ENCODE data around the gene MINDY4.
A peak's percentile ranks its signal among the peaks of the same experiment; 100 is the strongest.

Gene MINDY4

DNA sequence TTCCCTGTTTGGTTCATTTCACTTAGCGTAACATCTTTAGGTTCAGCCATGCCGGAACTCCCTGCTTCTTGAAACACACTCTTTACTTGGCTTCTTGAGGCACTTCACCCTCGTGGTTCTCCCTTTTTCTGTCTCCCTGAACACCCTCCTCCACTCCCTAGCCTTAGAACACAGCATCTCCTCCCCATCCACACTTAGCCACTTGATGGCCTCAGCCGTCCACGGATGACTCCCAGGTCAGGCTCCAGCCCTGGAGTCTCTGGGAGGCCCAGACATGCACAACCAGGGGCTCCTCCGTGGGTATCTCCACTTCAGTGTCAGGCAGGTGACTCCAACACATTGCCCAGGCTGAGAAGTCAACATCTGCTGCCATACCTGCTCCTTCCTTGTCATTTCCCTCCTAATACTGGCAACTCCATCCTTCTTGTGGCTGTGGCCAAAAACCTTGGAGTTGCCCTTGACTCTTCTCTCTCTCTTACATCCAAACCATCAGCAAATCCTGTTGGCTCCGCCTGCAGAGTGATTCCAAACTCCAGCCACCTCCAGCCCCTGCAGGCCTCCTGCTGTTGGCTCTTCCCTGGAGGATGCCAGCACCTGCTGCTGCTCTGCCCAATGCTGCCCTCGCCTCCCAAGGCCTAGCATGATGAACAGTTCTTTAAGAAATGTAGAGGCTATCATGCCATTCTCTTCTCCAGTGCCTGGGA, 27.7 kb upstream of the MINDY4 start:
- DNase-seq: peak; percentile 47

DNA sequence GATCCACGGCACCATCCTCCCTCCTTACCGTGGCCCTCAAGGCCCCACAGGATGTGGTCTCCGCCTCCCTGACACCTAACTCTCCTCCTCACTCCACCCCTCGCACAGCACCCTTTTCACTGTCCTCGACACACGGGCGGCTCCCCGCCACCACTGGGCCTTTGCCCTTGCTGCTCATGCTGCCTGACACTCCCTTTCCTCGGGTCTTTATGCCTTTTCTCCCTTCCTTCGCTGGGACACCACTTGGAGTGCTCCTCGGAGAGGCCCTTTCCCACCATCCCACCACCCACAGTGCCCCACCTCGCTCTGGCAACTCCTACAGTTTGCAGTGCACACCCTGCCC, 27.2 kb upstream of the MINDY4 start:
- no peak for DNase-seq

DNA sequence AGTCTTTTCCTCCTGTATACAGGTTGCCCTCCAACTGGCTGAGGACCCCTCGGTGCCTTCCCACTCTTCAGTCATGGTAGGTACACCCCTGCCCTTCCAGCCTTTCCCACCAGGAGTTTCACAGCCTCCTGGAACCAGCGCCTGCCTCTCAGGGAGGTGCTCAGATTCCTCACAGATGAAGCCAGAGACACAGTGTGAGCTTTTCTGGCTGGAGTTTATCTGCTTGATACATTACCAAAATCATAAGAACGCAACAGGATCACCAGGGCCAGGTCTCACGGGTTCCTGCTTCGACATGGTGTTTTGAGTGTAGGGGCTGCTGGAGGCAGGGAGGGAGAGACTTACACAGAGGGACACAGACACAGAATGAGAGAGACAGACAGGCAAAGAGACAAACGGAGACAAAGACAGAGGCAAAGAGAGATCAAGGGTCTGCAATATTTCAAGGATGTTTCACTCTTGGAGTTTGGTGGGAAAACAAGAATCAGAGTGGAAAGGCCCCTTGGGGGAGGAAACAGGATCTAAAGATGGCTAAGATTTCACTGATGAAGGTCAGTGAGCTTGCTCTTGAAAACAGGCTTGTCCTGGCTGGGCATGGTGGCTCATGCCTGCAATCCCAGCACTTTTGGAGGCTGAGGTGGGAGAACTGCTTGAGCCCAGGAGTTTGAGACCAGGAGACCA, 25.8 kb upstream of the MINDY4 start:
- no peak for DNase-seq

DNA sequence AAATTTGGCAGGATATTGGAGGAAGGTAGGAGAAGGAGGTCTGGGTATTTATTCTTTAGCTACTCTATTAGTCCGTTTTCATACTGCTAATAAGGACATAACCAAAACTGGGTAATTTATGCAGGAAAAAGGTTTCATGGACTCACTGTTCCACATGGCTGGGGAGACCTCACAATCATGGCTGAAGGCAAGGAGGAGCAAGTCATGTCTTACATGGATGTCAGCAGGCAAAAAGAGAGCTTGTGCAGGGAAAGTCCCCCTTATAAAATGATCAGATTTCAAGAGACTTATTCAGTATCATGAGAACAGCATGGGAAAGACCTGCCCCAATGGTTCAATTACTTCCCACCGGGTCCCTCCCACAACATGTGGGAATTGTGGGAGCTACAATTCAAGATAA, 21.2 kb upstream of the MINDY4 start:
- DNase-seq: no peak

GRCh38 chr7:30750683-30751650, 20.2 kb upstream of the MINDY4 start:
- DNase-seq: no peak

DNA sequence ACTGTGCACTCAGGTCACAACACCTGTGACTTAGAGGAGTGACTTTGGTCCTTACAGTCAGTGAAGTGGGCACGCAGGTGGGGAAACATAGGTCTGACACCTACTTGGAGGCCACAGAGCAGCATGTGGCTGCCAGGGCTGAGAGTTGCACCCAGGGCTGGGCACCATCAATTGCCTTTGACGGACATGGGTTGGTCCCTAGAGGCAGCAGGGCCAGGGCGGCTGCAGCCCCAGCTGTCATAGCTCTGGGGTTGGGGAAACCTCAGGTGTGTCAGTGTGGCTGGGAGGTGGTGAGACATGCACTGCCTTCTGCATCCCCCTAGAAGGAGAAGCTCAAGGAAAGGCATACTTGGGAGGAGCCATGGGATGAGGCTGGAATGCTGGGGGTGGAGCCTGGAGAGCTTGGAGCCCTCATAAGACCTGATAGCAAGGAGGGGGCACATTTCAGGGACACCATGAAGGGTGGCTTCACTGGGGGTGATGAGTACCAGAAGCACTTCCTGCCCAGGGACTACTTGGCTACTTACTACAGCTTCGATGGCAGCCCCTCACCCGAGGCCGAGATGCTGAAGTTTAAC, 19.4 kb upstream of the MINDY4 start, which contains the start of gene INMT:
Gene INMT (plus strand): TSS at position 440 of the 578 bp plus-strand sequence. CDS start 16 bp downstream, at position 456.
- no peak for DNase-seq

DNA sequence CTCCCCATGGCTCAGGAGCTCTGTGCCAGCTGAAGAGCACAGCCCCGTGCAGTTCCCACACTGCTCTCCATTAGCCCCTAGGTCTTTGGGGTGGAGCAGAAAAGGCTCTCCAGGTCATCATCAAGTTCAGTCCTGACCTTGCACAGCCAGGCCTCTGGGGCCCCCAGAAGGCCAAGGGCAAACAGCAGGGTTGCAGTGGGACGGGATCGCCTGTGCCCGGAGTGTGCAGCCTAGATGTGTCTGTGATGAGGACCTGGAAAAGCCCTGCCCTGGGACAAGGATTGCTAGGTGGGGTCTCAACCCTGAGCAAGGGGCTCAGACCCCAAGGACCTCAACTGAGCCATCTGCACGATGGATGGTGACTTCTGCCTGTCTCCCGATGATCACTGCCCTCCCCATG, 18.7 kb upstream of the MINDY4 start:
- no peak for DNase-seq

GRCh38 chr7:30752979-30753378, 18.2 kb upstream of the MINDY4 start:
- no peak for DNase-seq

- no peak for DNase-seq
Measured at GRCh38 chr7:30754315-30754877, 16.8 kb upstream of the MINDY4 start.

DNA sequence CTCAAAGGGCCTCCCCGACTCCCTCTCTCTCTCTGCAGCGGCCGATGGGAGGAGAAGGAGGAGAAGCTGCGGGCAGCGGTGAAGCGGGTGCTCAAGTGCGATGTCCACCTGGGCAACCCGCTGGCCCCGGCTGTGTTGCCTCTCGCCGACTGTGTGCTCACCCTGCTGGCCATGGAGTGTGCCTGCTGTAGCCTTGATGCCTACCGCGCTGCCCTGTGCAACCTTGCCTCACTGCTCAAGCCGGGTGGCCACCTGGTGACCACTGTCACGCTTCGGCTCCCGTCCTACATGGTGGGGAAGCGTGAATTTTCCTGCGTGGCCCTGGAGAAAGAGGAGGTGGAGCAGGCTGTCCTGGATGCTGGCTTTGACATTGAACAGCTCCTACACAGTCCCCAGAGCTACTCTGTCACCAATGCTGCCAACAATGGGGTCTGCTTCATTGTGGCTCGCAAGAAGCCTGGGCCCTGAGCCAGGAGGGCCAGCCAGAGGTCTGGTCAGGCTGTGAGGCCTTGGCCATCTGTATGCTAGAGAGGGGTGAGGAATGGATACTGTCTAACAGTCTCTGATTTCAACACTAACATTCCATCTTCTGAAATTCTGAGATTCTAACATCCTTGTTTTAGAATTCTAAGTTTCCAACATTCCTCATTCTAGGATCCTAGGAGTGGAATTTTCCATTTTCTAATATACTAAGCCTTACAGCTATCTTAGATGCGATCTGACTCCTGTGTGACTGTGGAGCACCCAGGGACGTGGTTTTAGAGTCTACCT, 15.6 kb upstream of the MINDY4 start:
- DNase-seq: no peak

DNA sequence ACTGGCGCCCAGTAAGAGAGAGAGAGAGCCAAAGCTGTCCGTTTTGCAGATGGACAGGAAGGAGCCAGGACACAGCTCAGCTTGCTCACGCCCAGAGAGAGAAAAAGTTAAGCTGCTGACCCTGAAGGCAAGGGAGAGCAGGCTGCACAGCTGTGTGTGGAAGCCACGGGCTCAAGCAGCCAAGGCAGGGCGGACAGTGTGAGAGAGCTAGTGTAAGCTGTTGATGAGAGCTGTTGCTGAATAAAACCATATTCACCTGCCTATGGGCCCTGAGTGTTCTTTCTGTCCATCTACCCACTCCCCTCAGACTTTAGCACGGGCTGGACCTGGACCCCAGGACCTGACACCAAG, 13.9 kb upstream of the MINDY4 start:
- no peak for DNase-seq

DNA sequence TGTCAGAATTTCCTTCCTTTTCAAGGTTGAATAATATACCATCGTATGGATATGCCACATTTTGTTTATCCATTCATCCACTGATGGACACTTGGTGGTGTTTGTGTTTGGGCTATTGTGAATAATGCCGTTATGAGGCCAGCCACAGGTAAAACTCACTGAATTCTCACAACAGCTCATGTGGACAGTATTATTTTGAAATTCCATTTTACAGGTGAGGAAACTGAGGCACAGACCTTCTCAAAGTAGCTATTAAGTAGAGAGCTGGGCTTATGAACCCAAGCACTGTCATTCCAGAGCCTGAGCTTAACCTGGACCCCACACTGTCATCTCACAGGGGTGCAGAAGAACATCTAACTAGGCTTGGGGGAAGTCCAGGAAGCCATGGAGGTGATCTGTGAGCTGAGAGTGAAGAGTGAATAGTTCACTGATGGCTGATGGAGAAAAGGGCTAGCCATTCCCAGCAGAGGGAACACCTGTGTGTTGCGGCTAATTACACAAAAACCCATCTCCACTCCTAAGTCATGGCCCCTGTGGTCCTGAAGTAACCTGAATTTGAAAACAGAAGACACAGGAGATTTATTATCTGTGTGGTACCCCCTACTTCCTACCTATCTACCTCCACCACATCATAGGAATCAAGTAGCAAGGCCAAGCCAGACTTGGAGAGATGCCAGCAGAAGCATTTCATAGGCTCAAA, 10.6 kb upstream of the MINDY4 start:
- no peak for DNase-seq

DNA sequence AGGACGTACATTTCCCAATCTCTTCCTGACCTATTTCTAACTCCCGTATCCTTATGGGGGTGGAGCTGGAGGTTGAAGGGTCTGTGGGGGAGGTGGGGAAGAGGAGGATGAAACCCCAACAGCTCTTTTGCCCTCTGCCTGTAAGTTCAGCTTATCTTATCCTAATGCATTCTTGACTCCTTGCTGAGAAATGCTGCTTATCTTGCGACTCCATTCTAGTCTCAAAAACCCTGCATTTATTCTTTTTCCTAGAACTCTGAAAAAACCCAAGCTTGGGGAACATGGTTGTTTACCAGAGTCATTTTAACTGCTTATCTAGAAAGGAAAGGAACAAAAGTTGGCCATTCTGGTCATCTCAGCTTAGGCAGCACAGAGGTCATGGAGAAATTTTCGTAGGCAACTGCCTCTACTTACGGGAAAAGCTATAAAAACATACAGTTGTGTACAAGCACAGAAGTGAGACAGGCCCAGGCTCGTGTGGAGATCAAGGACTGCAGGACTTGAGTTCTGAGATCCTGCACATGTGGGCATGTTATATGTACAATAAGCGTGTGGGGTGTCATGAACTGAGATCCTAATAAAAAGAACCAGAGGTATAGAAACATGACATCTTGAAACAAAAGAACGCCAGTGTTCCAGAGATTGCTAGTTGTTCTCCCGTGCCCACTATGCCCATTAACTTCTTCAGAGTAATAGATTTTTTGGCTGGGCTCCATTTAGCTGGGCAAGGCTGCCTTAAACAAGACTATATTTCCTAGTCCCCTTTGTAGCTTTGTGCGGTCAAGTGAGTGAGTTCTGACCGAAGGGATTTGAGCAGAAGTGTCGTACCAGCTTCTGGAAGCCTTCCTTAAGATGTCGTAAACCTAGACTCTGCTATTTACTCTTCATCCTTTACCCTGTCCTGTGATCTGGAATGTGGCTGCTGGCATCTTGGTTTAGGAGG, 9.7 kb upstream of the MINDY4 start:
- DNase-seq: peak; percentile 99

DNA sequence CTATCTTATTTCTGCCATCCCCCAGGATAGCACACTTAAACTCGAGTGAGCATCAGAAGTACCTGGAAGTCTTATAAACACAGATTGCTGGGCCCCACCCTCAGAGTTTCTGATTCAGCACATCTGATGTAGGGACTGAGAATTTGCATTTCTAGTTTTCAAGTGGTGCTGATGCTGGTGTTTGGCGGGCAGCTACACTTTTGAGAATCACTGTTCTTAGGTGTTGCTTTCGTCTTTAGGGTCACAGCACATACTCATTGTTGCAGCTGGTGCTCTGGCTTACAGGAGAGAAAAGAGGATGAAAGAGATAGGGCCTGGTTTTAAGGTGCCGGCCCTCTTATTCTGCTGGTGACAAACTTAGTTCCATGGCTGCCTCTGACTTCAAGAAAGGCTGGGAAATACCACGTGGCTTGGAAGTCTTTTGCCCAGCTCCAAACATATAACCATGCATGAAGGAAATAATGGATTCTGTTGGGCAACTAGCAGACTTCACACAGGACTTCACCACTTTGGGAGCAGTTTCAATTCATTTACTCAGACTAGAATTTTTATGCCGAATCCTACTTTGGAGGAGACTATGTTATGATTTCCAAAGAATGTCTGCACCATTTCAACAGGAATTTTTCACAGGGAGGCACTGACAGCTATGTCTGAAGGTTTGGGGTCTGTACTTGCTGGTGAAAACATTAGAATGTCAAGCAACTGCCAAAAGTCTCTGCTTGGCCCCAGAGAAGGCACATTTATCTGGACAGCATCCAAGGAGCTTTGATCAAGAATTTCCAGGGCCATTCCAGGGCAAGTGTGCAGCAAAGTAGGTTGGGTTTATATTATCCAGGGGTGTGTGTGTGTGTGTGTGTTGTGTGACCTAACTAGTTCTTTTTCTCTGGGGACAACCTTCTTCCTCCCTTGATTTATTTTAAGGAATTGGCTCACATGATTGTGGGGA, 6.9 kb upstream of the MINDY4 start:
- peak; percentile 60 for DNase-seq

DNA sequence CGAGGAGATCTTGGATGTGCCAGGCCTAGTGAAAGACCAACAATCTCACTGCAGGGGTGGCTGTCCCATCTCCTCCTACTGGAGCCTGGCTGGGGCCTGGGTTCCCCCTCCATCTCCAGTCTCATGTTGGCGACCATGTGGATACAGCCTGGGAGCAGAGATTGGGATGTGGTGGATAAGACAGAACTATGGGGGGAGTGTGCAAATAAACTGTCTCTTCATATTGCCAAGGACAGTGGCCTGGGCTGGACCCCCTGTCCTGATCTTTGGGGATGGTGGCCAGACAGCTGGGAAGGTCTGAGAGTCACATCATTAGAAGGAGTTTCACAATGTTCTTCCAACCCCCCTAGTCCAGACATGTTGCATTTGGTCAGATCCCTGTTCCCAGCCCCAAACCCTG, 5.8 kb upstream of the MINDY4 start:
- no peak for DNase-seq

DNA sequence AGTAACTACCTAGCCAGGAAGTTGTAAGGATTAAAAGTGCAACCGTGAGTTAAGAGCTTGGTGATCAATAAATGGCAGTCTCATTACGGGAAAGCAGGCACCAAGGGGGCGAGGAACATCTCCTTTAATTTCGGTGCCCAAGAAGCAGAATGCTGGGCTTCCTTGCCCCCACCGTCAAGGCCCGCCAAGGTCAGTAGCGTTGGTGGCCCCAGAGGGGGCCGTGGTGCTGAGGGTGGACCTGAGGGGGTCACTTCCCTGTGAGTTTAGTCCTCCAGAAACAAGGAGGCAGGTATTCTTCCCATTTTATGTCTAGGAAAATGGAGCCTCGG, 408 bp upstream of the MINDY4 start:
- DNase-seq: no peak

DNA sequence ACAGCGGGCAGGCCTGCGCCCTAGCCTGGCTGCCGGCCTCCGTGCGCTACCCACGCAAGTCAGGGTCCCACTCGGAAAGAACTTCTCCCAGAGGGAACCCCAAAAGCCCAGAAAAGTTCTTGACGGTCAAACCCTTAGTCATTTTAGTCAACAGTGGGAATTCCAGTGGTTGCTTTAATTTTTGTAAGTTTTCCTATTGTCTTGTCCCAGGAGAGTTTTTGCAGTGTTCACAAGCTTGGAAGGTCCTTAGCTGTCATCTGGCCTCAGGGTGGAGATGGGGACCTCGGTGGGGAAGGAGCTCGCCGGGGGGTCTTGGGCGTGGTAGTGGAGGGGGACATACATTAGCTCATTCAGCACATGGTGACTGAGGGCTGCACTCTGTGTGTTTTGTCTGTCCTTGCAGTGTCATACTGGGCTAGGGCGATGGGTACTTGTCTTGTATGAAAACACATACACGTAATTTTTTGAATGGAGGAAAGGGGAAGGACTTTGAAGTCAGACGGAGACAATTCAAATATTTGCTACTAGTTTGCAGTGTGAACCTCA, 736 bp downstream of the MINDY4 start:
- peak; percentile 35 for DNase-seq

DNA sequence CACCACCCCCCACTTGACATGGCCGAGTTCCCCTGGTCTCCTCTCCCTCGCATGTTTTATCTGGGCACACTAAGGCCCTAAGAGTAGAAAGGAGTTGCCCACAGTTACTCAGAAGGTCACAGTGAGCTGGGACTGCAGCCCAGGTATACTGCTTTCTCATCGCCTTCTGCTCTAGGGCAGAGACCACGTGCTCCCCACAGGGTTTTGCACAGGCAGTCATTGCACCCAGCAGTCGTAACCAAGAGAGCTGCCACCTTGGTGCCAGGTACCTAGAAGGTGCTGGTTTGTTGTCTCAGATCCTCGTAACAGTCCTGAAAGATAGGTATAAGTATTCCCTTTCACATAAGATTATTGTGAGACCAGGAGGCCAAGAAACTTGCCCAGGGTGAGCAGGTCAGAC, 1.8 kb downstream of the MINDY4 start:
- no peak for DNase-seq

DNA sequence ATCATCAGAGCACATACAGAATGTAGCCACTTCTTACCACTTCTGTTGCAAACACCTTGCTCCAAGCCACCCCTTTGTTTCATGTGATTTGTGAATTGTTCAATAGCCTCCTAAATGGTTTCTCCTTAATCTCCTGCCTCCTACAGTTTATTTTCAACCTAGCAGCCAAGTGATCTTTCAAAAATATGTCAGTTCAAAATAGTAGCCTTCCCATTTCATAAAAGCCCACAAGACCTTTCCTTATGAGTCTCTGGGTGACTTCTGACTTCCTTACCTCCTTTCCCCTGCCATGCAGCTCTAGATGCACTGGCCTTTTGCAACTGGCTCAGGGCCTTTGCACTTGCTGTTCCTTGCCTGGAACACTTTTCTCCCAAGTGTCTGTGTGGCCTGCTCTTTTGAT, 4.8 kb downstream of the MINDY4 start:
- DNase-seq: no peak
